Measurements from ENCODE around the gene VIPR2.

- no peak for TF ChIP-seq POLR2A (IDR thresholded peaks at IDR 0.05; ENCODE audit: low read depth, low read length)
- no peak for TF ChIP-seq POLR2AphosphoS5 (IDR thresholded peaks at IDR 0.05; ENCODE audit: low read depth, low read length)
- TF ChIP-seq SPI1 (IDR thresholded peaks at IDR 0.05; ENCODE audit: low read depth, low read length), result no peak
These were observed 130.8 kb downstream of the VIPR2 start for GRCh38 chr7:159013825-159014289.
